Stomach (tissue), 9 donors: Measurements from ENCODE around the gene PLA2G12A. TPM values are rescaled to one million over a fixed set of nuclear protein-coding genes. Genes with fewer than 3 reads are reported as not detected.

Experiments
- DNase-seq, 2 donors: peaks; one replicate each; pipeline versions ENCODE4 v3.0.0 to v3.0.0-alpha.2; 2013 to 2019
- H3K27ac ChIP-seq, 5 donors: fragments of 200-600 bp in 4 of 5; sonication (generic) in 4 of 5; one replicate each; pipeline ENCODE4 v1.5.1; 2013 to 2019; ENCODE audit warnings: mild to moderate bottlenecking in 1 of 5, moderate library complexity in 1 of 5
- H3K27me3 ChIP-seq, 3 donors: fragments of 200-600 bp; sonication (generic); one replicate each; pipeline ENCODE4 v1.5.1; 2017 to 2019; ENCODE audit warnings: mixed run types in 1 of 3
- H3K36me3 ChIP-seq, 4 donors: fragments of 200-600 bp; sonication (generic); 1 replicate in 3 of 4; 2 replicates in 1 of 4; pipeline ENCODE4 v1.5.1; 2016 to 2019
- H3K4me1 ChIP-seq, 4 donors: fragments of 200-600 bp; sonication (generic); one replicate each; pipeline ENCODE4 v1.5.1; 2016 to 2019
- H3K4me3 ChIP-seq, 4 donors: fragments of 200-600 bp; sonication (generic) in 3 of 4; one replicate each; pipeline ENCODE4 v1.5.1; 2016 to 2019; ENCODE audit warnings: mild to moderate bottlenecking in 1 of 4
- H3K9me3 ChIP-seq, 4 donors: fragments of 200-600 bp; sonication (generic); one replicate each; pipeline ENCODE4 v1.5.1; 2016 to 2019
- CTCF ChIP-seq, 7 experiments: fragments of 450-650 bp in 4 of 7; fragments of 200-600 bp in 3 of 7; sonication (generic) in 3 of 7; IDR thresholded peaks; one replicate each; pipeline ENCODE4 v1.5.1; 2016 to 2019; ENCODE audit warnings: antibody characterized with exemption in 7 of 7, control low read depth in 2 of 7, mild to moderate bottlenecking in 1 of 7
- EP300 ChIP-seq: sonication (generic); formaldehyde crosslinking; IDR thresholded peaks from one replicate; pipeline ENCODE4 v1.6.1; 2017; ENCODE audit warnings: antibody characterized with exemption
- POLR2A ChIP-seq, 4 donors: fragments of 450-650 bp; IDR thresholded peaks; one replicate each; pipeline ENCODE4 v1.6.1; 2016; ENCODE audit warnings: antibody characterized with exemption in 4 of 4, control low read depth in 2 of 4, mild to moderate bottlenecking in 1 of 4, moderate library complexity in 1 of 4
- POLR2AphosphoS5 ChIP-seq, 3 donors: sonication (generic); formaldehyde crosslinking; IDR thresholded peaks; one replicate each; pipeline ENCODE4 v1.6.1; 2016; ENCODE audit warnings: antibody characterized with exemption in 3 of 3
- WGBS, 5 donors: extraction: QIAGEN DNeasy Blood & Tissue Kit in 3 of 5; methylation state at CpG; one replicate each; pipeline versions ENCODE4 v1.1.5 to v1.1.7; 2013 to 2018; 5-methylcytosine and 5-hydroxymethylcytosine counted together
- intact Hi-C: fragments of 100-400 bp; cut with DNase I; formaldehyde crosslinking; loops from one replicate; pipeline ENCODE4 v1.15.1; 2023; ENCODE audit warnings: low total_unique reads
- polyA plus RNA-seq, 3 donors: library from polyadenylated mRNA; stranded (reverse); fragments of 200-250 nt; gene quantifications; one replicate each; pipeline ENCODE4 v1.2.3, GENCODE V29; 2013
- total RNA-seq, 5 donors: library from RNA; depleted of rRNA; stranded (reverse); fragments of >200 nt; gene quantifications; one replicate each; pipeline versions ENCODE4 v1.1.0 to v1.2.3, GENCODE V29; 2014 to 2016
- donor health status: healthy with polysubstance abuse.
- donor health status: Bipolar disorder and iron deficiency.
- donor health status: healthy.

The PLA2G12A gene
- total and polyA plus RNA-seq, 8 donors, result 3.5 to 95.9 (median 10.6) TPM

- H3K4me1 ChIP-seq, result no peaks in the 10 kb centered on the region
- no peaks in the 10 kb centered on the region for H3K27me3 ChIP-seq
- H3K36me3 ChIP-seq, result no peaks in the 10 kb centered on the region
- no peak for DNase-seq
- no peak overlapping the region for H3K27ac ChIP-seq
- H3K9me3 ChIP-seq, result no peaks in the 10 kb centered on the region
- intact Hi-C loops, result no loop called here
- TF ChIP-seq POLR2A (IDR thresholded peaks at IDR 0.05), result no peak
- no peak for TF ChIP-seq CTCF (IDR thresholded peaks at IDR 0.05)
- TF ChIP-seq POLR2AphosphoS5 (IDR thresholded peaks at IDR 0.05), result no peak
- TF ChIP-seq EP300, result no peak
- 73 to 81% (median 79%) methylated on average over 3 of the region's 3 CpGs for whole genome bisulfite sequencing, 5 donors
- H3K4me3 ChIP-seq, result no peak overlapping the region
Measured at GRCh38 chr4:109739547-109739946, 9.7 kb upstream of the PLA2G12A start.

GRCh38 chr4:109738104-109738872, 8.4 kb upstream of the PLA2G12A start:
- intact Hi-C loops, result no loop called here
- DNase-seq, result no peak
- Histone ChIP-seq H3K4me1 (no peaks in the 10 kb centered on the region), H3K27me3 (no peaks in the 10 kb centered on the region), H3K36me3 (no peaks in the 10 kb centered on the region), H3K27ac (no peak overlapping the region), H3K4me3 (no peak overlapping the region), H3K9me3 (no peaks in the 10 kb centered on the region)
- TF ChIP-seq CTCF (IDR thresholded peaks at IDR 0.05) (no peak), EP300 (no peak), POLR2A (IDR thresholded peaks at IDR 0.05) (no peak), POLR2AphosphoS5 (IDR thresholded peaks at IDR 0.05) (no peak)
- 84 to 89% (median 86%) methylated on average over 10 of the region's 10 CpGs for WGBS, 5 donors

- H3K4me3 ChIP-seq, result no peak overlapping the region
- no peak overlapping the region for H3K27ac ChIP-seq
- no peaks in the 10 kb centered on the region for H3K9me3 ChIP-seq
- H3K4me1 ChIP-seq, result peaks cover 0 to 3% (median 2%) of the 10 kb centered on the region in 4 donors
- H3K27me3 ChIP-seq, result no peaks in the 10 kb centered on the region
- intact Hi-C loops, result no loop called here
- TF ChIP-seq CTCF (IDR thresholded peaks at IDR 0.05) (no peak), POLR2A (IDR thresholded peaks at IDR 0.05) (no peak), EP300 (no peak), POLR2AphosphoS5 (IDR thresholded peaks at IDR 0.05) (no peak)
- 69 to 77% (median 75%) methylated on average over 7 of the region's 7 CpGs for WGBS, 5 donors
- DNase-seq, result peak in 1 of 2 donors; percentile 59
- H3K36me3 ChIP-seq, result no peaks in the 10 kb centered on the region
Measured at GRCh38 chr4:109735566-109736365, 5.9 kb upstream of the PLA2G12A start.

- DNase-seq, result no peak
- TF ChIP-seq EP300 (no peak), POLR2AphosphoS5 (IDR thresholded peaks at IDR 0.05) (no peak), POLR2A (IDR thresholded peaks at IDR 0.05) (no peak), CTCF (IDR thresholded peaks at IDR 0.05) (no peak)
- no peak overlapping the region for H3K4me3 ChIP-seq
- no peaks in the 10 kb centered on the region for H3K9me3 ChIP-seq
- H3K27ac ChIP-seq, result no peak overlapping the region
- no peaks in the 10 kb centered on the region for H3K27me3 ChIP-seq
- peaks cover 0 to 13% (median 11%) of the 10 kb centered on the region in 4 donors for H3K4me1 ChIP-seq
- intact Hi-C loops, result no loop called here
- 85 to 91% (median 85%) methylated on average over 5 of the region's 5 CpGs for WGBS, 5 donors
- no peaks in the 10 kb centered on the region for H3K36me3 ChIP-seq
Measured at GRCh38 chr4:109733728-109734127, 3.9 kb upstream of the PLA2G12A start.
